GM12872 (cell line): Measurements from ENCODE around the gene EOLA2.

ENCODE experiments used
- CTCF ChIP-seq: IDR thresholded peaks from 3 replicates; pipeline ENCODE4 v1.5.1; 2011; ENCODE audit warnings: low read depth, mild to moderate bottlenecking, low read length, moderate library complexity; ENCODE audit not compliant: insufficient read depth

The EOLA2 gene

GRCh38 chrX:149938427-149938880 lies at the start of gene EOLA2:
EOLA2 (minus strand) TSS chrX:149938491; CDS start chrX:149933874, 4,617 bp downstream.
- peak; percentile 45 for TF ChIP-seq CTCF

GRCh38 chrX:149987613-149988012 lies 49.3 kb upstream of the EOLA2 start:
- TF ChIP-seq CTCF, result no peak

- no peak for TF ChIP-seq CTCF
Measured at GRCh38 chrX:149984411-149984810, 46.1 kb upstream of the EOLA2 start.

- TF ChIP-seq CTCF, result no peak
Measured at GRCh38 chrX:149982310-149982709, 44.0 kb upstream of the EOLA2 start.

GRCh38 chrX:149979126-149979644 lies 40.9 kb upstream of the EOLA2 start:
- no peak for TF ChIP-seq CTCF

- peak; percentile 63 for TF ChIP-seq CTCF
Measured at GRCh38 chrX:149962859-149963757, 24.8 kb upstream of the EOLA2 start.

GRCh38 chrX:149962010-149962409 lies 23.7 kb upstream of the EOLA2 start:
- no peak for TF ChIP-seq CTCF
